Parathyroid adenoma (tissue), 2 donors: Measurements from ENCODE around the gene ANXA8L1.
"Not testable (repeated sequence)": the region's sequence is repeated elsewhere in the genome, so short reads cannot be mapped to it uniquely, and the experiment has no call there.

Experiments used
- H2AFZ ChIP-seq: fragments of 300-600 bp; sonication (generic); one replicate; pipeline ENCODE4 v1.7.0; 2017; ENCODE audit warnings: antibody characterized with exemption, mild to moderate bottlenecking
- H3K27ac ChIP-seq: fragments of 300-600 bp; sonication (generic); one replicate; pipeline ENCODE4 v1.7.0; 2017
- H3K27me3 ChIP-seq: fragments of 300-600 bp; sonication (generic); one replicate; pipeline ENCODE4 v1.7.0; 2017; ENCODE audit warnings: low read length; ENCODE audit not compliant: control insufficient read depth, insufficient read depth
- H3K36me3 ChIP-seq: fragments of 300-600 bp; sonication (generic); one replicate; pipeline ENCODE4 v1.7.0; 2017; ENCODE audit warnings: low read length; ENCODE audit not compliant: control insufficient read depth, insufficient read depth
- H3K4me1 ChIP-seq: fragments of 300-600 bp; sonication (generic); one replicate; pipeline ENCODE4 v1.7.0; 2017; ENCODE audit warnings: control low read depth
- H3K4me2 ChIP-seq: fragments of 300-600 bp; sonication (generic); one replicate; pipeline ENCODE4 v1.7.0; 2017; ENCODE audit warnings: low read length
- H3K4me3 ChIP-seq: fragments of 300-600 bp; sonication (generic); one replicate; pipeline ENCODE4 v1.7.0; 2017; ENCODE audit warnings: low read depth, low read length
- H3K79me2 ChIP-seq: fragments of 300-600 bp; sonication (generic); one replicate; pipeline ENCODE4 v1.7.0; 2017; ENCODE audit warnings: control low read depth
- H3K9ac ChIP-seq: fragments of 300-600 bp; sonication (generic); one replicate; pipeline ENCODE4 v1.7.0; 2017; ENCODE audit warnings: mild to moderate bottlenecking
- H3K9me3 ChIP-seq: fragments of 300-600 bp; sonication (generic); one replicate; pipeline ENCODE4 v1.7.0; 2017; ENCODE audit warnings: low read length; ENCODE audit not compliant: control insufficient read depth
- donor health status: primary hyperparathyroidism.

ANXA8L1 gene

GRCh38 chr10:46412665-46413064 lies 37.1 kb downstream of the ANXA8L1 start:
- not testable (repeated sequence) for H3K27me3 ChIP-seq

GRCh38 chr10:46415291-46415690 lies 39.7 kb downstream of the ANXA8L1 start:
- not testable (repeated sequence) for H3K4me3 ChIP-seq, H3K27ac ChIP-seq, H3K9ac ChIP-seq, H2AFZ ChIP-seq, H3K9me3 ChIP-seq, H3K4me2 ChIP-seq, H3K4me1 ChIP-seq, H3K36me3 ChIP-seq, H3K79me2 ChIP-seq, H3K27me3 ChIP-seq

More at GRCh38 chr10:46412665-46413064, 37.1 kb downstream of the ANXA8L1 start:
- H3K4me1 ChIP-seq, H3K4me2 ChIP-seq, H3K4me3 ChIP-seq, H3K36me3 ChIP-seq, H3K9me3 ChIP-seq, H3K27ac ChIP-seq, H3K9ac ChIP-seq, H2AFZ ChIP-seq, H3K79me2 ChIP-seq: not testable (repeated sequence)

- not testable (repeated sequence) for H3K79me2 ChIP-seq, H3K9me3 ChIP-seq, H3K4me2 ChIP-seq, H2AFZ ChIP-seq, H3K4me1 ChIP-seq, H3K36me3 ChIP-seq, H3K27me3 ChIP-seq, H3K27ac ChIP-seq, H3K9ac ChIP-seq, H3K4me3 ChIP-seq
Observed at GRCh38 chr10:46418283-46418682, 42.7 kb downstream of the ANXA8L1 start.

- not testable (repeated sequence) for H3K36me3 ChIP-seq, H2AFZ ChIP-seq, H3K4me1 ChIP-seq
Observed at GRCh38 chr10:46419570-46420379, 44.2 kb downstream of the ANXA8L1 start.

GRCh38 chr10:46423550-46423949 lies 48.0 kb downstream of the ANXA8L1 start:
- not testable (repeated sequence) for H3K4me2 ChIP-seq, H3K4me3 ChIP-seq, H3K27ac ChIP-seq, H3K4me1 ChIP-seq, H2AFZ ChIP-seq, H3K27me3 ChIP-seq, H3K9ac ChIP-seq, H3K36me3 ChIP-seq, H3K9me3 ChIP-seq, H3K79me2 ChIP-seq

More at GRCh38 chr10:46419570-46420379, 44.2 kb downstream of the ANXA8L1 start:
- H3K9me3 ChIP-seq, H3K27me3 ChIP-seq, H3K4me3 ChIP-seq, H3K9ac ChIP-seq, H3K4me2 ChIP-seq, H3K79me2 ChIP-seq, H3K27ac ChIP-seq: not testable (repeated sequence)

- H3K9me3 ChIP-seq, H3K79me2 ChIP-seq, H3K36me3 ChIP-seq, H3K27ac ChIP-seq, H2AFZ ChIP-seq, H3K9ac ChIP-seq, H3K27me3 ChIP-seq, H3K4me1 ChIP-seq, H3K4me3 ChIP-seq, H3K4me2 ChIP-seq: not testable (repeated sequence)
Observed at GRCh38 chr10:46440942-46441341, 65.4 kb downstream of the ANXA8L1 start.
